Activated CD4-positive, alpha-beta T cell treated with anti-CD3 and anti-CD28 coated beads, Interleukin-2, Interleukin-6, amounts not matched to agents 100 ng/mL and 50 ng/mL, durations not matched to agents 16 hours and 8 hours (primary cell): ENCODE data around the gene NGEF.

Experiments
- DNase-seq: peaks from one replicate; pipeline ENCODE4 v3.0.0-alpha.2; 2020

NGEF gene

DNA sequence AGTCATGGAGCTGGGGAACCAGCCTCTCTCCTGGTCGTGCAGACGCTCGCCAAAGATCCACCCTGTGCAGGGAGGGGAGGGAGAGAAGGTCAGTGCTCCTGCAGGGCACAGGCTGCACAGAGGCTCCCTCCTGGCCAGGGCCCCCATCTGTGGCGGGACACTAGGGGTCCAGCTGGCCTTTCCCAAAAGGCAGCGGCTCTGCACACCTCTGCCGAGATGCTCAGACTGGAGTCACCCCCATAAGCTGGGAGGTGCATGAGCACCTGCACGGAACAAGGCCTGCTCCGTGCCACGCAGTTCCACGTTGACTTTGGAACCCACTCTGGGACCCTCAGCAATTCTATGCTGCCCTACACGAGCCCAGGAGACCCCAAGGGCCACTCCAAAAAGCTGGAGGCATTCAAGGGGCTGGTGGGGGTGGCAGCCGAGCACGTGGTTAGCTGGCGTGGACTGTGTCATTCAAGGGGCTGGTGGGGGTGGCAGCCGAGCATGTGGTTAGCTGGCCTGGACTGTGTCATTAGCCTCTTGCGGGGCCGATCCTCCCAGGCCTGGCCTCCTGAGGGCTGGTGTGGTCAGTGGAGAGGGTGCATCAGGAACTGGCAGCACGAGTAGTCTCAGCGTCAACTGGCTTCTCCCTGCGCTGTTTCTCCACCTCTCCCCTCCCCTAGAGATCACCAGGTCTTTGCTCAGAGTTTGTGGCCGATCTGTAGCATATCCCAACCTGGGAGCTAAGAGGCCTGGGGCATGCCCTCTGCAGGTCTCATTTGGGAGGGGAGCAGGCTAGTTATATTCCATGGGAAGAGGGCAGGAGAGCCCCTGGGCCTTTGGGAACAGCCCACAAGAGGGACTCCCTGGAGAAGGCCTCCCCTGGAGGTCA, 133.2 kb downstream of the NGEF start:
- DNase-seq = no peak

DNA sequence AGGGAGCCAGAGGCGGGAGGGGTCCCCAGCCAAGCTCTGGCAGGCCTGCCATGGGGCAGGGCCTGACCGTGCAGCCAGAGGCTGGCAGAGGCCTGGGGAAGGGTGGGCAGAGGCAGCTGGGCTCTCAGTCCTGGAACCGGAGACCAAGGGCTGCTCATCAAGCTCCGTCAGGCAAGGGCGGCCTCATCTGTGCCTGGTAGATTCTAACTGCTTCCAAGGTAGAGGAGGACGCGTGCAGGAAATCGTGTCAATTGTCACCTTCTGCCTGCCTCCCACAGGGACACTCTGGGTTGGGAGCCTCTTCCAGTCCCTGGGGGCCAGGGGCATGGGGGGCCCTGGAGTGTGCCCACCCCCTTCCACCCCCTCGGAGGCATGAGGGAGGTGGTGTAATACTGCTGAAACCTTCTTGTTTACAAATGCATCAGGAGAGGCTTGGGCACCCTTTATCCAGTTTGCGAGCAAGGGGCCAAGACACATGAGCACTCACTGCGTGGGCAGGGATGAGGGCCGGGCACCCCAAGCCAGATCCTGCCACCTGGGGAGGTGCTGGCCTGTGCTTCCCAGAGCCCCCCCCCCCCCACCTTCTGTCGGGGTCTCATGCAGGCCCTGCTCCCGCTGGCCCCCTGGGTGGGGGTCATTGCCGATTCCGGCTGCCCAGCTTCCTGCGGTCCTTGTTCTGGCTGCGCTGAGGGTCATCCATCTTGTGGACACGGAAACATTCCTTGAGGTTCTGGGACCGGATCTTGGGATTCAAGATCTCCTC, 134.0 kb downstream of the NGEF start:
- no peak for DNase-seq

DNA sequence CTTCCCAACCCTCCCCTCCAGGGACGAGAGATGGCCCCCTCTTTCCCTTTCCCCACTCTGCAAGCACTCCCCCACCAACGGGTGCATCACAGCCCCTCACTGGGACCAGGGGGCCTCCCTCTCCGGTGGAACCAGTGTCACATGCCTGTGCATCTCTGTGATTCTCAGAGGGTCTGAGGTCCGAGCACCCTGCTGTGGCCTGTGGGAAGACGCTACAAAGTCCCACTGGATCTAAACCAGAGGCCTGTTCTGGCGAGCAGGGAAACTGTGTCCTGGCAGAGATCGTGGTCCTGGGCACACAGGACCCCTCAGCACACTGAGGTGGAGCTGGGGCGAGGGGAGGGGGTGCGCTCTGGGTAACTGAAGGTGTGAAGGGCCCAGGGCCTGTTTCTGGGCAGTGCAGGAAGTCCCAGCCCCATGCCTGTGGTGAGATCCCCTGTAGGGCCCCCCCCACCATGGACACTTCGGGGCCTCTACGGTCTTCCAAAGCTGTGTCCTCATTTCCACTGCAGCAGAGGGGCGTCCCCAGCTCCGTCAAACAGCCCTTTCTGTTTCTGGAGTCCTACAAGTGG, 135.0 kb downstream of the NGEF start:
- DNase-seq = no peak

GRCh38 chr2:232876978-232877441, 136.0 kb downstream of the NGEF start:
- DNase-seq = no peak

DNA sequence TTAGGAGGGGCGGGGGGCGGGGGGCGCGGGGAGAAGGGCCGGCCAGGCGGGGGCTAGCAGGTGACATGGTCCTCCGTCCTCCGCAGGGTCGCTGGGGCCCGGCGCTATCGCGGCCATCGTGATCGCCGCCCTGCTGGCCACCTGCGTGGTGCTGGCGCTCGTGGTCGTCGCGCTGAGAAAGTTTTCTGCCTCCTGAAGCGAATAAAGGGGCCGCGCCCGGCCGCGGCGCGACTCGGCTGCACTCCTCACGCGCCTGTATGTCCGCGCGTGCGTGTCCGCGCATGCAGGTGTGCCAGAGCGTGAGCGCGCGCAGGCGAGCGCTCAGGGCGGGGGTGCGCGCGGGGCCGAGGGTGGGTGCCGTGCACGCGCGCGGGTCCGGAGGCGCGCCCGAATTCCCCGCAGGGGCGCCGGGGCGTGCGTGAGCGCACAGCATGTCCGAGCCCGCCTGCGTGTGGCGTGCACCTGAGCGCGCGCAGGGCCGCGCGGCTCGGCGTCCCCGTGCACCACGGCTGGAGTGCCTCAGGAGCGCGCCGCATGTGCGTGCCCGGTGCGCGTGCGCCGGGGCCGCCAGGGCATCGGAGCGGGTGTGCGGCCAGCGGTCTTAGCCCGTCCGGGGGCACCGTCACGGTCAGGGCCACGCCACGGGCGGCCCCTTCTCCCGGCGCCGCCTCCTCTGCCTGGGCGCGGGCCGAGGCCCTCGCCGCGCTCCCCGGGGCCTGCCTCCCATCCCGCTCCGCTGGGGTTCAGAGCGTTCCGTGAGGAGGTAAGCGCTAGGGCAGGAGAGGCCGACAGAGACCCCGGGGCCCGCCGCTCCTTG, 136.7 kb downstream of the NGEF start:
- DNase-seq = peak; percentile 36

DNA sequence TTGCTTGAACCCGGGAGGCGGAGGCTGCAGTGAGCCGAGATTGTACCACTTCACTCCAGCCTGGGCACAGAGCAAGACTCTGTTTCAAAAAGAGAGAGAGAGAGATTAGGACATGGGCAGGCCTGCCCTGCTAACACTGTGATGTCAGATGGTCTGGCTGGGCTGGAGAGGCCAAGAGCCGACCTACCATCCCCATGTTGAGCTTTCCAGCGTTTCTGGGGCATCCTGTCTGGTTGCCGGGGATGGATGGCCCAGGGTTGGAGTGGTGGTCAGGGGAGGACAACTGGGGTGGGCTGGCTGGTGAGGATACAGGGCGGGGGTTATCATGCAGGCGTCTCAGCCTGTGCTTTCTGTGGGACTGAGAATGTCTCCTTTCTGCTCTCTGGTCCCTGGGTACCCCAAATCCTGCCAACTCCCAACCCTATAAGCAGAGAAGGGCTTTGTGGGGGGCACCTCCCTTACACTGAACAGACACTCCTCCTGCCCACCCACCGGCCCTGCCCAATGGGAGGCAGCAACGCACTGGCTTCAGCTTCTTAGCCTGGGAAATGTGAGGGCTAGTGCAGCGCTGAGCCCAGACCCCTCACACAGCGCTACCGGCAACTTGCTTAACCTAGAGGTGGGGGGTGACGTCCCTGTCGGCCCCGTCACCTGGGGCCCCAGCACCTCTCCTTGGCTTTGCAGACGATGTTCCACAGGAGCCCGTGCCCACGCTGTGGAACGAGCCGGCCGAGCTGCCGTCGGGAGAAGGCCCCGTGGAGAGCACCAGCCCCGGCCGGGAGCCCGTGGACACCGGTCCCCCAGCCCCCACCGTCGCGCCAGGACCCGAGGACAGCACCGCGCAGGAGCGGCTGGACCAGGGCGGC, 137.6 kb downstream of the NGEF start:
- no peak for DNase-seq

- DNase-seq = no peak
These were observed 138.3 kb downstream of the NGEF start for GRCh38 chr2:232874677-232875223.

DNA sequence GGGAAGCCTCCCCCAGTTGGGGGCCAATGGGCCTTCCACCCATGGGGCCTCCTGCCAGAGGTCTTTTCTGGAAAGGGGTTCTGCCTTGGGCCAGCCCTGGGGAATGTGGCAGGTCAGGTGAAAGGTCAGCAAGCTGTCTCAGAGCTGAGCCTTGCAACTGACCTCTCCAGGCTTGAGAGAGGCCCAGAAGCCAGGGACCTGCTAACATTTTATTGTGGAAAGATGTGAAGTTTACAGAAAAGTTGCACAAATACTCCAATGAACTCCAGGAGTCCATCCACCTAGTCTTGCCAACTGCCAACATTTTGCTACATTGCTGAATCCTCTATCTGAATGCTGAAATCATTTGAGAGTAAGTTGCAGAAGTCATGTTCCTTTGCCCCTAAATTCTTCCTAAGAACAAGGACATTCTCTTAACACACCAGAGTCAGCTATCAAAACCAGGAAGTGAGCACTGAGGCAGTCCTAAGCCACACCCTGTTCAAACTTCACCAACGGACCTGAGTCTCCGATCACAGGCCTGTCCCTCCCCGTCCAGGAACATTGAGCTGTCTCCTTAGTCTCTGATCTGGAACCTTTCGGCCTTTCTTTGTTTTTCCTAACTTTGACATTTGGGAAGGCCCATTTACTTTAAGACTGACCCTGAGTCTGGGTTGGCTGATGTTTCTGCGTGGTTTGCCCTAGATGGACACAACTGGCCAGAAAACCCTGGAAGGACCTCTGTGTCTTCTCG, 139.0 kb downstream of the NGEF start:
- DNase-seq = no peak

- DNase-seq = no peak
These were observed 139.7 kb downstream of the NGEF start for GRCh38 chr2:232873292-232873908.

DNA sequence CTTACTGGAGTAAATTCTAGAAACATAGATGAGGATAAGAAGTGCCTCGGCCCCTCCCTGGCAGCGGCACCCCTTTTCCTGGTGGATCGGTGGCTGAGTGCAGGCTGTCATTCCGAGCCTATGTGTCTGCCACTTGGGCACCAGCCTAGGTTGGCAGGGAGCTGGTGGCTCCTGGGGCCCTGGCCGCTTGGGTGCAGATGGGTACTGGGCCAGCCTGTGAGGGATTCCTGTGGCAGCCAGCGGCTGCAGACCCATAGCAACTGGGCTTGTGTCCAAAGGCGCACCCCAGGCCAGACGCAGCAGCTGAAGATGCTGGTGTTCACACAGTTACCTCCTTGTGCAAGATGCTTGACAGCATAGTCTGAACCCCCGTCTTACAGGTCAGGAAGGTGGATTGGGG, 140.2 kb downstream of the NGEF start:
- no peak for DNase-seq

DNA sequence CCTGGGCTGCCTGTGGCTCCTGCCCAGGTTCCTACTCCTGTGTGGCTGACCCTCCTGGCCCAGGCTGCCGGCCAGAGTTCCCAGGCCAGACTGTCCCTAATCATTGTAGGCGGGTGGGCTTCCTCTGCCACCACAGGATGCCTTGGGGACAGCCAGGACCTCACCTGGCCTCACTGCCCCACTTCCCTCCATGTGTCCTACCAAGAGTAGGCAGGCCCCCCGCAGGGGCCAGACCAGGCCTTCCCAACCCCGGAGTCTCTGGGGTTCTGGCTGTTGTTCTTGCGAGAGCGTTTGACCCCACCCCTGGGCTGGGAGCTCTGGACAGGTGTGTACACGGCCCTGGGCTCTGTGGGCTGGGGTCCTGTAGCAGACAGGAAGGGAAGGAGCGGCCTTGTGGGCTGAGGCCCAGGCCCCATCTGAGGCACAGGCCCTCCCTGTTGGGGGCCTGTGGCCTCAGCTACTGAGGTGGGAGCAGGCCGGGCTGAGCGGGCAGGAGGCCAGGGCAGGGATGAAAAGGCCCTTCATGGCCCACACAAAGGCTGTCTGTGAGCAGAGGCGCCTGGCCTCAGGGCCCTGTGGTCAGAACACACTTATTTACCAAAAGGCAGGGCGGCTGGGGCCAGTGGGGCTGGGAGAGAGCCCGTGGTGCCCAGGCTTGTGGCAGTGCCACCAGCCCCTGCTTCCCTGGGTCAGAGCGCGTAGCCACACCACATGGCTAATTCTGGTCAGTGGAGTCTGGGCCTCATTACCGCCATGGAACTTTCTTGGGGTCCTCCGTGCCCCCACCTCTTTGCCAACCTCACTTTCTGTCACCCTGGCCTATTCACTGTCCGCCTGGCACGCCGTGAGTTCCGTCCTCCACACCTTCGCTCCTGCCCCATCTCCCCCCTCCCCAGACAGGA, 141.0 kb downstream of the NGEF start:
- no peak for DNase-seq

DNA sequence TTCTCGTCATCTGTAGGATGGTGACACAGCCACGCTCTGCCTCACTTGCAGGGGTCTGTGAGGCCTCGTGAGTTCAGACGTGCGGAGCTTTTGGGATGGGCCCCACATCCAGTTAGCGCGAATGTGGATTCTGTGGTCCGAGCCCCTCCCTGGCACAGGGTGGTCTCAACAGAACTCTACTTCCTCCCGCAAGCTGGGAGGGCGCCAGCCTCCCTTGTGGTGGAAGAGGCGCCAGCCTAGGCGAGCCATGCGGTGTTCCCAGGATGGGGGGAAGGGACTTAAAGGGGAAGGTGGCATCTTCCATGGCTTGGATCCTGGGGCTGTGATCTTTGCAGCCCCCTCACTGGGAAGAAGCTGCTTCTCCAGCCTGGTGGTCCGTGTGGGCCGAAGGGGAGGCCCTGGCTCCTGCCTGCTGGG, 141.6 kb downstream of the NGEF start:
- no peak for DNase-seq

DNA sequence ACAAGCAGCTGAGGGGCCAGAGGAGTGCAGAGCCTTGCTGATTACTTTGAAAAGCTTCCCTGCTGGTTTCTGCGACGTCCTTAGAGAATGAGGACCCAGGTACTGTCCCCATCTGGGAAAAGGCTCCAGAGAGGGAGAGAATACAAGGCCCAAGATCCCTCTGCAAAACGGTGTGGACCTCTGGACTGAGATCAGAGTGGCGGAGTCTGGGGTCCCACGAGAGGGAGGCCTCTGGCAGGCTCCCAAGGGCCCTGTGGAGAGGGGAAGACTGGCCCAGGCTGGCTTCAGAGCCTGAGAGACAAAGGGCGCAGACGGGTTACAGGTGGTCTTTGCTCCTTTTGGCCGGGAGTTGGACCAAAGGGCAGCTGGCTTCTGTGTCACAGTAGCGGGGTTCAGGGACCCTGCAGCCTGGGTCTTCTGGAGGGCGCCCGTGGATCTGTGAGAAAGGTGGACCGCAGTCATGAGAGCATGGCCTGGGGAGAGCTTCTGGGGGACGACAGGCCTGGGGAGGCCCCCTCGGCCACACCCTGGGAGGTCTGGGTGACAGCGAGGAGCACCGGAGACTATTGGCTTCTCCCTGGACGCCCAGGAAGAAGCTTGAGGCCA, 142.2 kb downstream of the NGEF start:
- DNase-seq = no peak

DNA sequence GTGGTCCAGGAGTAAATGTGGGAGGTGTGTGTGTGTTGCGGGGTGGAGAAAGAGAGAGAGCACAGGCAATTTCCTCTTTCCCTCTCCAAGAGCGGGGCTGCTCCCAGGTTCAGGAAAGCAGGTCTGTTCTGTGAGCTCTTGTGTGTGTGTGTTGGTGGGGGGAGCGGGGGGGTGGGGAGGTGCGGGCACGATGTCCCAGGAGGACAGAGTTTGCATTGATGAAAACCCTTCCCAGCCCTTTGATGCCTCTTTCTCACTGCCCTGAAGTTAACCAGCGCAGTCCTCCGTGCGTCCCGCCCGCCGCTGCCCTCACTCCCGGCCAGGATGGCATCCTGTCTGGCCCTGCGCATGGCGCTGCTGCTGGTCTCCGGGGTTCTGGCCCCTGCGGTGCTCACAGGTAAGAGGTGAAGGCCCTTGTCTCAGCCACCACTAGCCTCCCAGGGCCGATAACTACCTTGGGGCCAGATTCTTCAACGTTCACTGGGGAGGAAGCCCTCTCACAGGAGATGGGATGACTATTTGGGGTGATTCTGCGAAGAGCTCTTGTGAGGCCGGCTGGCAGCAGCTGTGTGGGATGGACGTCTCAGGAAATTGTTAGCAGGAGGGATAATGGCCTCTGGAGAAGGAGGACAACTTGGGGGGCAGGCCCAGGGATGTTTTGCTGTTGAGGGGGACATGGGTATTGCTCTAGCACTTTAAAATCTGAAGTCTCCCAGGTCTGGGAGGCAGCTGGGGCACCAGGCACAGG, 142.9 kb downstream of the NGEF start, which contains the start of gene SNORC:
SNORC (plus strand) TSS at position 247 of the 748 bp plus-strand sequence; CDS start at position 325, 78 bp downstream.
- DNase-seq = no peak

GRCh38 chr2:232869138-232870017, 143.7 kb downstream of the NGEF start:
- DNase-seq = no peak

GRCh38 chr2:232866104-232866503, 147.0 kb downstream of the NGEF start:
- no peak for DNase-seq

DNA sequence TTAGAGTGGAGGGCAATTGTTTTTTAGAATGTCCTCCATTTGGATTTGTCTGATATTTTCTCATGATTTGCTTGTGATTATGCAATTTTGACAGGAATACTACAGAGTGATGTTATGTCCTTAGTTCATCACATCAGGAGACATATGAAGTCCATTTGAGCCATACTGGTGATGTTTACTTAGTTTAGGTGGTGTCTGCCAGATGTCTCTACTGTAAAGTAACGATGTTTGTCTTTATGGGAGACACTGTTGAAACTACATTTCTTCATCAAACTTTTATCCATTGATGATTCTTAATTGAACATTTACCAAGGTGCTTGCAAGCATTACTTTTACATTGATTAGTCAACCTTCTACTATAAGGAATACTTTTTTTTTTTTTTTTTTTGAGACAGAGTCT, 147.9 kb downstream of the NGEF start:
- DNase-seq = no peak
